ENCODE data around the gene DNAJB1. TPM values are rescaled to one million over a fixed set of nuclear protein-coding genes. Genes with fewer than 3 reads are reported as not detected.

The DNAJB1 gene
- total and polyA plus RNA-seq, 10 of the 15 experiments (the other 5 are each of a cell fraction or from before 2014, with no cell fraction given), result 4.8 to 65.8 (median 34.9) TPM

- ChIA-PET POLR2A (interaction anchor here (1.3 to 2.1 kb wide), 2 partner anchors 9 to 11 kb away, joined by 3 to 12 read pairs; partner anchors contain the start of gene DNAJB1), CTCF (interaction anchor here (1.4 kb wide), 1 partner anchor 12 kb away, joined by 5 read pairs; the partner anchor contains the start of gene DNAJB1), RAD21 (ENCODE audit: unreplicated experiment) (no interaction called here), SMC1A (ENCODE audit: uncharacterized antibody, unreplicated experiment) (interaction anchor here (1.0 kb wide), 2 partner anchors 9 to 28 kb away, joined by 3 read pairs; no protein-coding TSS in a partner anchor)
- DNase-seq (ENCODE audit: low read depth, low spot score), result peak; percentile 99
- Histone ChIP-seq H3K4me2 (ENCODE audit: control insufficient read depth, insufficient read depth) (peak within 1 kb of the TSS; percentile 66), H3K4me3 (peak within 1 kb of the TSS; percentile 79), H3K79me2 (ENCODE audit: control insufficient read depth, insufficient read depth, low read length) (peaks cover 16% of the 10 kb centered on the region), H2AFZ (ENCODE audit: control insufficient read depth, low read depth, low read length) (peak within 1 kb of the TSS; percentile 99), H4K20me1 (ENCODE audit: control insufficient read depth, insufficient read depth) (no peaks in the 10 kb centered on the region), H3K4me1 (ENCODE audit: control insufficient read depth, insufficient read depth, low read length) (peaks cover 5% of the 10 kb centered on the region; the same call in 1 of the 2 replicates), H3K36me3 (ENCODE audit: control insufficient read depth in 2 of 2, insufficient read depth in 2 of 2, low read length in 1 of 2) (peaks cover 0 to 2% of the 10 kb centered on the region in 2 experiments; a peak in 1 of 4 replicates), H3K9ac (ENCODE audit: control insufficient read depth, insufficient read depth, low read length) (peak within 1 kb of the TSS; percentile 79), H3K27me3 (replicated peaks in 1 of 2; ENCODE audit: control insufficient read depth in 2 of 2, insufficient read depth in 2 of 2, low read length in 1 of 2) (no peaks in the 10 kb centered on the region), H3K9me3 (replicated peaks; ENCODE audit: control insufficient read depth, insufficient read depth, low read length) (no peaks in the 10 kb centered on the region), H3K27ac (ENCODE audit: control insufficient read depth, insufficient read depth) (peak within 1 kb of the TSS; percentile 80)
- intact Hi-C loops (cut with micrococcal nuclease; ENCODE audit: unreplicated experiment), result no loop called here
- ATAC-seq, result peak; percentile 99
- under 1% methylated on average over 56 of the region's 59 CpGs for whole genome bisulfite sequencing (ENCODE audit: insufficient coverage, insufficient replicate concordance, low lambda C conversion rate, missing lambda C conversion rate)
- TSS peak; percentile 84 for BruUV-seq (replicated peaks)
- in situ Hi-C loops (cut with MboI), result no loop called here
- peak; percentile 96 for FAIRE-seq
- no peak for TF ChIP-seq TCF3 (IDR thresholded peaks at IDR 0.05; ENCODE audit: borderline replicate concordance, insufficient read depth, low read depth, low read length)
- TF ChIP-seq CEBPZ (IDR thresholded peaks at IDR 0.05; ENCODE audit: low read depth, low read length), result no peak
- TF ChIP-seq NBN (IDR thresholded peaks at IDR 0.05), result peak; percentile 93
- TF ChIP-seq NFIC (IDR thresholded peaks at IDR 0.05; ENCODE audit: low read depth, low read length), result no peak
- no peak for TF ChIP-seq RELA (IDR thresholded peaks at IDR 0.05; ENCODE audit: borderline replicate concordance, partially characterized antibody)
- TF ChIP-seq TCF7 (IDR thresholded peaks at IDR 0.05; ENCODE audit: borderline replicate concordance), result no peak
- peak; percentile 82 for TF ChIP-seq CHD2 (IDR thresholded peaks at IDR 0.05; ENCODE audit: borderline replicate concordance, low read depth, low read length)
- TF ChIP-seq IKZF2 (IDR thresholded peaks at IDR 0.05), result no peak
- TF ChIP-seq POLR2AphosphoS2 (IDR thresholded peaks at IDR 0.05; ENCODE audit: low read depth, low read length), result peak; percentile 96
- no peak for TF ChIP-seq SREBF2 (IDR thresholded peaks at IDR 0.05; ENCODE audit: low read length)
- TF ChIP-seq LARP7 (IDR thresholded peaks at IDR 0.05), result peak; percentile 86; the same call in 1 of the 2 replicates
- TF ChIP-seq RB1 (IDR thresholded peaks at IDR 0.05; ENCODE audit: borderline replicate concordance), result peak; percentile 79; the same call in 1 of the 2 replicates
- TF ChIP-seq ZZZ3 (IDR thresholded peaks at IDR 0.05; ENCODE audit: control insufficient read depth, insufficient read length, low read depth), result no peak
- peak; percentile 95 for TF ChIP-seq HDGF (IDR thresholded peaks at IDR 0.05)
- no peak for TF ChIP-seq ZNF622 (IDR thresholded peaks at IDR 0.05)
- TF ChIP-seq PML (IDR thresholded peaks at IDR 0.05; ENCODE audit: low read length), result peak; percentile 96
- peak; percentile 81 for TF ChIP-seq SP1 (IDR thresholded peaks at IDR 0.05; ENCODE audit: low read depth, low read length)
- peak; percentile 80 for TF ChIP-seq NFYB (IDR thresholded peaks at IDR 0.05; ENCODE audit: insufficient read depth, low read depth, low read length)
- TF ChIP-seq JUND (IDR thresholded peaks at IDR 0.05; ENCODE audit: low read depth, low read length), result no peak
- no peak for TF ChIP-seq E2F8 (IDR thresholded peaks at IDR 0.05; ENCODE audit: low read depth, partially characterized antibody)
Measured at GRCh38 chr19:14529254-14530004, 11.2 kb upstream of the DNAJB1 start, which contains the start of gene TECR. Gene TECR, plus strand, starts transcription at chr19:14529594. Its CDS starts 103 bp downstream, at chr19:14529697.
